HG03064 (cell line): ENCODE measurements around the gene VPS35L.

Experiments used
- ATAC-seq: cut with Tn5 transposase; IDR thresholded peaks from one replicate; pipeline ENCODE4 v1.9.1; 2021; ENCODE audit warnings: low read depth; ENCODE audit not compliant: unreplicated experiment

VPS35L gene, protein sequence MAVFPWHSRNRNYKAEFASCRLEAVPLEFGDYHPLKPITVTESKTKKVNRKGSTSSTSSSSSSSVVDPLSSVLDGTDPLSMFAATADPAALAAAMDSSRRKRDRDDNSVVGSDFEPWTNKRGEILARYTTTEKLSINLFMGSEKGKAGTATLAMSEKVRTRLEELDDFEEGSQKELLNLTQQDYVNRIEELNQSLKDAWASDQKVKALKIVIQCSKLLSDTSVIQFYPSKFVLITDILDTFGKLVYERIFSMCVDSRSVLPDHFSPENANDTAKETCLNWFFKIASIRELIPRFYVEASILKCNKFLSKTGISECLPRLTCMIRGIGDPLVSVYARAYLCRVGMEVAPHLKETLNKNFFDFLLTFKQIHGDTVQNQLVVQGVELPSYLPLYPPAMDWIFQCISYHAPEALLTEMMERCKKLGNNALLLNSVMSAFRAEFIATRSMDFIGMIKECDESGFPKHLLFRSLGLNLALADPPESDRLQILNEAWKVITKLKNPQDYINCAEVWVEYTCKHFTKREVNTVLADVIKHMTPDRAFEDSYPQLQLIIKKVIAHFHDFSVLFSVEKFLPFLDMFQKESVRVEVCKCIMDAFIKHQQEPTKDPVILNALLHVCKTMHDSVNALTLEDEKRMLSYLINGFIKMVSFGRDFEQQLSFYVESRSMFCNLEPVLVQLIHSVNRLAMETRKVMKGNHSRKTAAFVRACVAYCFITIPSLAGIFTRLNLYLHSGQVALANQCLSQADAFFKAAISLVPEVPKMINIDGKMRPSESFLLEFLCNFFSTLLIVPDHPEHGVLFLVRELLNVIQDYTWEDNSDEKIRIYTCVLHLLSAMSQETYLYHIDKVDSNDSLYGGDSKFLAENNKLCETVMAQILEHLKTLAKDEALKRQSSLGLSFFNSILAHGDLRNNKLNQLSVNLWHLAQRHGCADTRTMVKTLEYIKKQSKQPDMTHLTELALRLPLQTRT

DNA sequence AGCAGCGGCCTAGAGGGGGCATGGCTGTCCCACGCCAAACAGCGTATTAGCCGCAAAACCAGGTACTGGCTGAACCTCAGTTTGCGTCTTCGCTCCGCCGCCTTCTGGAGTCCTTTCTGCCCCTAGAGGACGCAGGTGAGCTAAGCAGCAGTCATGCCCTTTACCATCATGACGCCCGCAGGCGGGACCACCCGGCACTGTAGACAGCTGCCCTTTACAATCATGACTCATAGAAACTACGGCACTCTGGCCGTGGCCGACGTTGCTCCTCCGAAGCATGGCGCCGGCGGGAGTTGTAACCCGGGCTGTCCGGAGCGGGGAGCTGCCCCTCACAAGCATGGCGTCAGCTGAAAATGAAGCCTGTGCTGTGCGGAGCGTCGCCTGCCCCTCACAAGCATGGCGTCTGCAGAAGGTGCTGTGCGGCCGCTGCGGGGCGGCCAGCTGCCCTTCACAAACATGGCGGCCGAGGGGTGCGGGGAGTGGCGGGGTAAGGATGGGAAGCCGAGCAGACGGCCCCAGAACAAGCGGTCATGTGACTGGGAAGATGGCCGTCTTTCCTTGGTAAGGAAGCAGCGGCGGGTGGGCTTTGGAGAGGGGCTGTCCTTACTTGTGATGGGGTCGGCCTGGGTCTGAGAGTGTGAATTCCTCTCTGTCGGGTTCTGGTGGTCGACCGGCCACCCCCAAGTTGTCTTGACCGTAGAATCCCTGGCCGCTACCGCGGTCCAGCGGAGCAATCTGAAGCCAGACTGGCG is at the start of gene VPS35L:
VPS35L (plus strand) TSS at position 518 of the 752 bp plus-strand sequence; CDS start at position 545, 27 bp downstream.
- ATAC-seq, result peak; percentile 94

- no peak for ATAC-seq
Observed at GRCh38 chr16:19506965-19507364, 48.5 kb upstream of the VPS35L start.

DNA sequence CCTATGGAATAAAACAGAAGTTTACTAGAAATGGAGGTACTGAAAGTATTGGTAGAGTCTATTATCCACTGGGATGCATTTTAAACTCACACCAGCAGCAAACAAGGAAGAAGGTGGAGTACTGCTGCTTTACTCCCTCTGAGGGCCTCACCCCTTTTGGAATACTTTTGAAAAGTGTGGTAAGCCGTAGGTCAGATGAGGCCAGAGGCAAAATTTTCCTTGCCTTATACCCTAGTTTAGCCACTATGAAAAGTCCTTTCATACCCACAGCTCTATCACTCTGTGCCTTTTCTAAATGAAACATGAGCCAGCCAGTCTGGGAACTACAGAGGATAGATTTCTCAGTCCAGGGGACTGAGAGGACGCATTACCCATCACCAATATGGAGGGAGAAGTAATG is 47.6 kb upstream of the VPS35L start:
- ATAC-seq, result no peak

GRCh38 chr16:19512297-19512696 is 43.2 kb upstream of the VPS35L start:
- ATAC-seq, result no peak

DNA sequence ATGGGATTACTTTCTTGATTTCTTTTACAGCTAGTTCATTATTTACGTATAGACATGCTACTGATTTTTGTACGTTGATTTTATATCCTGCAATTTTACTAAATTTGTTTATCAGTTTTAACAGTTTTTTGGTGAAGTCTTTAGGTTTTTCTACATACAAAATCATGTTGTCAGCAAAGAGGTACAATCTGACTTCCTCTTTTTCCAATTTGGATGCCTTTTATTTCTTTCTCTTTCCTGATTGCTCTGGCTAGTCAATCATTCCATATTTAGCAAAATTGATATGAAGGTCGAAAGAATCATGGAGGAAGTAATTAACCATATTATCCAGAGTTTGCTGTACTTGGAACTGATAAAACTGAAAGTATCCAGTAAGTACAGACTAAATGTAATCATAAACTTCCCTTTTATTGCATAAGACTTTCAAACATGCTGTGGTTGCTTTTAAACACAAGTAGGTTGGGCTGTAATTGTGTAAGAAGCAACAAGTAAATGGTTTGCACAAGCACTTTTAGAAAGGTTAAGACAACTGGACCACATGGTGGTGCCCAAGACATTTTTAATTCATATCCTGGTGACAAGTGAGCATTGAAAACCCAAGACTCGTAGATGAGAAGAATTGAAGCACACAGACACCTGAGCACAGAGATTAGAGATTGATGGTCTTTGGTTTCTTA is 42.0 kb upstream of the VPS35L start:
- ATAC-seq, result no peak

GRCh38 chr16:19515757-19516156 is 39.7 kb upstream of the VPS35L start:
- no peak for ATAC-seq

GRCh38 chr16:19517424-19518089 is 37.9 kb upstream of the VPS35L start:
- ATAC-seq, result no peak

DNA sequence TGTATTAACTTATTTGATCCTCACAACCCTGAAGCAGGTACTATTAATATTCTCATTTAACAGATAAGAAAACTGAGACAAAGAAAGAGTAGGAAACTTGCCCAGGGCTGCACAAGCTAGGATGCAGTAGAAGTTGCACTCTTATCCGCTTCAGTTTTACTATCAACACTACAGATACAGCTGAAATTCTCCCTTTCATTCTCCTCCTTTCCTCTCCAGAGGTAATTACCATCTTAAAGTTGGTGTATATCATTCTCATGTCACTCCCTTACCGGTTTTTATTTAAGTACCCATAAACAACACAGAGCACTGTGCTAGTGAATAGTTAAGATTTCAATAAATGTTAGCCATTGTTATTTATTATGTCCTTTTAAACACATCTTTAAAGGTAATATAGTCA is 37.1 kb upstream of the VPS35L start:
- ATAC-seq, result no peak

DNA sequence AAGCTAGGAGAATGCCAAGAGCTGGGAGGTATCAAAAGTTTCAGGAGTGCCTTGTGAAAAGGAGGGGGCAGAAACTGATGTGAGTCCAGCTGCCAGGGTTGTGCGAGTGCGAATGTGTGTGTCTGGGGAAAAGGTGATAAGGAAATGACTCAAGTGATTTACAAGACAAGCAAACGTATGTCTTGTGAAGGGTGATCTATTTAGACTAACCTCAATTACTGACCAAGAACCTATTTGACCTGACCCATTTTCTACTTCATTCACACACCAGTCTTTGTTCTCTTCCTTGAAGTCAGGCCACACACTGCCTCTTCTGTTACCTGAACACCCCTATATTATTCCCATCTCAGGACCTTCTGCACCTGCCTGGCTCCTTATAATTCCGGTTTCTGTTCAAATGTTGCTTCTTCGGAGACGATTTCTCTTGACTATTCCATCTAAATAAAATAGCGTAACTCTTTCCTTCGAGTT is 34.6 kb upstream of the VPS35L start:
- no peak for ATAC-seq

DNA sequence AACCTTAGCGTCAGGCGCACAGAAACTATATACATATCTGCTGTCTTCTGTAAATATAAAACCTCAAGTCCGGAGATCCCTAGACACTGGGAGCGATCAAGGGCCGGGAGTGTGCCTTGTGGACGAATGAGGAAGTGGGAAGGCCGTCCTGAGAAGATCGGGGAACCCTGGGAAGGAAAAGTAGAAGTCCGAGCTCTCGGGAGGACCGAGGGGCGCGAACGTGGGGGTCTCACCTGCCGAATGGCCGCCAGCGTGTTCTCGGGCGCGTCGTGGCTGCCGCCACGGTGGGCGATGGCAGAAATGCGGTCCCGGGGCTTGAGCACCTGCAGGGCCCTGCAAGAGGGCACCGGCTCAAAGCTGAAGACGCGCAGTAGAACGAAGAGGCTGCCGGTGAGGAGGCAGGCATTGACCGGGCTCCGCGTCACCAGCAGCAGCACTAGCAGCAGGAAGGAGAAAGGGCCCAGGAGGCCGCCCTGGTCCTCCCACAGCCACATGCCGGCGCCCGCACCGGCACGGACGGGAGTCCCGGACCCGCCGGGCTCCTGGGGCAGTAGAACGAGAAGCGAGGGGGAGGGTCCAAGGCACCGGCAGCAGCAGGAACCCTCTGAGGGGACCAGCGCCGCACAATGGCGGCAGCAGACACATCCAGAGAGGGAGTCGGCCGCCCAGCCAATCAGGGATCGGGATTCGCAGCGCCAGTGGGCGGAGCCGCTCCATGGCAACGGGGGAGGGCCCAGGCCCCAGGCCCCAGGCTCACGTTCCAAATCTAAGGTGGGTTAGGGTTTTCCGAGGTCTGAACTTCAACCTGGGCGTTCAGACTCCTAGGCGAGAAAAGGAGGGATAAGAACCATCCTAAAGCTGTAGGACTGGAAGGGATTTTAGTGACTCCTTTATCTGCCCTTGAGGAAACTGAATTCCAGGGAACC is 33.8 kb upstream of the VPS35L start, which contains the start of gene GDE1:
GDE1 (minus strand) TSS at position 628 of the 926 bp plus-strand sequence; CDS start at position 494, 134 bp downstream.
- peak; percentile 64 for ATAC-seq

GRCh38 chr16:19522397-19522732 is 33.1 kb upstream of the VPS35L start:
- no peak for ATAC-seq

GRCh38 chr16:19522760-19523159 is 32.7 kb upstream of the VPS35L start:
- no peak for ATAC-seq

- ATAC-seq, result no peak
Observed at GRCh38 chr16:19523184-19523558, 32.3 kb upstream of the VPS35L start.

GRCh38 chr16:19523559-19524355 is 31.7 kb upstream of the VPS35L start, which contains the start of gene CCP110:
Gene CCP110, plus strand, starts transcription at chr16:19523942. Its CDS starts 3,940 bp downstream, at chr16:19527882.
- ATAC-seq, result peak; percentile 60

DNA sequence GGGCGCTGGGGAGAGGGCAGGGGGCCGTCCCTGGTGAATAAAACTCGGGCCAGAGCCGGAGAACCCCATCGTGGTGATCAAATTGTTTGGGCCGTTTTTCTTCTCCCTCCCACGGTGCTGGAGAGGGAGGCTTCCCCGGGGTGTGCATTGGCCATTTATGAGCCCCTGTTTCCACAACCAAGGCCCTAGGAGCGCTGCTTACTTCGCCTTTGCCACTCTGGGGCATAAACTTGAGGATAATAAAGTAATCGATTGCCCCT is 31.2 kb upstream of the VPS35L start:
- no peak for ATAC-seq

- no peak for ATAC-seq
Observed at GRCh38 chr16:19524616-19525384, 30.7 kb upstream of the VPS35L start.

DNA sequence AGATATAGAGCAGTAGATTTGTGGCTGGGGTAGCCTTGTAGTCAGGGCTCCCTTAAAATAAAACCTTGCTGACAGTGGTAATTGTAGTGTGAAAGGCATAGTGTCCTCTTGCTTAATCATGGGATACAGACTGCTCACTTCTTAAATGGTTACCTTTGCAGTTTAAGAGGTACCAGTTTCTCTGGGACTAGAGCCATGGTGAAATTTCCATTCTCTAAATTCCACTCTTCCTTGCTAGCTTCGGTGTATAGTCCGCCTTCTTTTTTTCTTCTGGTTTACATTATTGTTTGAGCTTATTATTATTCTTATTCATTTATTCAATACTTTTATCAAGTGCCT is 30.1 kb upstream of the VPS35L start:
- no peak for ATAC-seq
